ENCODE results near the gene S100A2.

The S100A2 gene

GRCh38 chr1:153565529-153566374 lies at the start of gene S100A2:
S100A2 (minus strand) TSS chr1:153565844; CDS start chr1:153563877, 1,967 bp downstream.
- no peak for DNase-seq

- DNase-seq = no peak
These were observed 49.8 kb upstream of the S100A2 start for GRCh38 chr1:153615406-153615805.

GRCh38 chr1:153614906-153615305 lies 49.3 kb upstream of the S100A2 start:
- no peak for DNase-seq

GRCh38 chr1:153614189-153614900 lies 48.7 kb upstream of the S100A2 start:
- no peak for DNase-seq

- no peak for DNase-seq
These were observed 47.8 kb upstream of the S100A2 start for GRCh38 chr1:153613406-153613805.

- peak; percentile 30 for DNase-seq
These were observed 47.2 kb upstream of the S100A2 start, which contains the start of gene S100A16 for GRCh38 chr1:153612755-153613331. S100A16 (minus strand) TSS chr1:153613137; CDS start chr1:153608151, 4,986 bp downstream.

- DNase-seq = no peak
These were observed 46.6 kb upstream of the S100A2 start for GRCh38 chr1:153612111-153612754.

GRCh38 chr1:153611356-153611755 lies 45.7 kb upstream of the S100A2 start:
- DNase-seq = no peak

GRCh38 chr1:153610811-153611301 lies 45.2 kb upstream of the S100A2 start:
- DNase-seq = no peak

- DNase-seq = no peak
These were observed 44.7 kb upstream of the S100A2 start for GRCh38 chr1:153610334-153610733.

GRCh38 chr1:153609585-153609907 lies 43.9 kb upstream of the S100A2 start:
- DNase-seq = no peak

- no peak for DNase-seq
These were observed 43.3 kb upstream of the S100A2 start for GRCh38 chr1:153608742-153609584.

- no peak for DNase-seq
These were observed 42.5 kb upstream of the S100A2 start for GRCh38 chr1:153608089-153608682.

- no peak for DNase-seq
These were observed 41.7 kb upstream of the S100A2 start for GRCh38 chr1:153607381-153607780.

- no peak for DNase-seq
These were observed 40.5 kb upstream of the S100A2 start for GRCh38 chr1:153606194-153606593.

GRCh38 chr1:153602749-153603148 lies 37.1 kb upstream of the S100A2 start:
- no peak for DNase-seq

GRCh38 chr1:153599847-153600246 lies 34.2 kb upstream of the S100A2 start:
- DNase-seq = no peak

GRCh38 chr1:153598309-153599172 lies 32.9 kb upstream of the S100A2 start:
- no peak for DNase-seq

- no peak for DNase-seq
These were observed 31.6 kb upstream of the S100A2 start for GRCh38 chr1:153597206-153597605.

- no peak for DNase-seq
These were observed 27.1 kb upstream of the S100A2 start for GRCh38 chr1:153592748-153593147.

GRCh38 chr1:153588482-153588881 lies 22.8 kb upstream of the S100A2 start:
- no peak for DNase-seq
